Measurements from ENCODE around the gene ELOVL1. TPM values are rescaled to one million over a fixed set of nuclear protein-coding genes. Genes with fewer than 3 reads are reported as not detected.

ELOVL1 gene
- total and polyA plus RNA-seq, 2 of the 13 experiments (the other 11 are each of a cell fraction or from before 2014, with no cell fraction given): 55.2 to 77.4 TPM

DNA sequence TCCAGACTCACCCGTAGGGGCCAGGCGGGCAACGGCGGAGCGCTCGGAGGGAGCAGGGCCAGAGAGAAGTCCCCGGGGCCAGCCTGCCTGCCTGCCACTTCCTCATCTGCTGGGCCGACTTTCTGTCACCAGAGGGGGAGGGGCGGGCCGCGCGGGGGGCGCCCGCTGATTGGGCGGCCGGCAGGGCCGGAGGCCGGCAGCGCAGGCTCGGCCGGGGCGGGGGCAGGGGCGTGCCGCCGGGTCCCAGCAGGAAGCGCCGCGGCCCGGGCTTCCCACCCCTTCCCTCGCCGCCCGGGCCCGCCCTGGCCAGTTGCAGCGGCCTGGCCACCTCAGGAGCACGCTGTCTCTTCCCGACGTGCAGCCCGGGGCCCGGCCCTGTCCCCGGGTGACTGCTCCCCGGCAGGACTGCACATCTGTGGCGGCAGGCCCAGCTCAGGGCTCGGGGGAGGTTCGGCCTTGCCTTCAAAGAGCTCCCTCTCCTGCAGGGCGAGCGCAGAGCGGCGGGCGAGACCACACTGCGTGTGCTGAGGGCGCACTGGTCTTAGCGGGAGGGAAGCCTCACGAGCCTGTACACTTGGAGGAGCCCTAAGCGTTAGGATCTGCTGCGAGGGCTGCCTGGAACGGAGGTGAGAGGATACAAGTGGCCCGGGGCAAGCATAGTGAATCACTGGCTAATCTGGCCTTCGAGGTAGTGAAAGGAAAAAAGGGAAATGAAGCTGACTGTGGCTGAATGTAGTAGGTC is at the start of gene ELOVL1 (continued):
- TF ChIP-seq, protein P1, sequence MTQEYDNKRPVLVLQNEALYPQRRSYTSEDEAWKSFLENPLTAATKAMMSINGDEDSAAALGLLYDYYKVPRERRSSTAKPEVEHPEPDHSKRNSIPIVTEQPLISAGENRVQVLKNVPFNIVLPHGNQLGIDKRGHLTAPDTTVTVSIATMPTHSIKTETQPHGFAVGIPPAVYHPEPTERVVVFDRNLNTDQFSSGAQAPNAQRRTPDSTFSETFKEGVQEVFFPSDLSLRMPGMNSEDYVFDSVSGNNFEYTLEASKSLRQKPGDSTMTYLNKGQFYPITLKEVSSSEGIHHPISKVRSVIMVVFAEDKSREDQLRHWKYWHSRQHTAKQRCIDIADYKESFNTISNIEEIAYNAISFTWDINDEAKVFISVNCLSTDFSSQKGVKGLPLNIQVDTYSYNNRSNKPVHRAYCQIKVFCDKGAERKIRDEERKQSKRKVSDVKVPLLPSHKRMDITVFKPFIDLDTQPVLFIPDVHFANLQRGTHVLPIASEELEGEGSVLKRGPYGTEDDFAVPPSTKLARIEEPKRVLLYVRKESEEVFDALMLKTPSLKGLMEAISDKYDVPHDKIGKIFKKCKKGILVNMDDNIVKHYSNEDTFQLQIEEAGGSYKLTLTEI (CRISPR knock-in tag; conservative IDR thresholded peaks at IDR 0.05): no peak
- TF ChIP-seq ZNF792 (CRISPR knock-in tag; IDR thresholded peaks at IDR 0.05) (peak; percentile 96), ZNF615 (CRISPR knock-in tag; IDR thresholded peaks at IDR 0.05; ENCODE audit: borderline replicate concordance) (no peak), ARID2 (CRISPR knock-in tag; IDR thresholded peaks at IDR 0.05; ENCODE audit: borderline replicate concordance) (peak; percentile 92), ZNF317 (CRISPR knock-in tag; IDR thresholded peaks at IDR 0.05) (0 out of 2 replicates have a peak, but pooled peaks have one; percentile 51), DPF2 (CRISPR knock-in tag; IDR thresholded peaks at IDR 0.05; ENCODE audit: borderline replicate concordance, low read depth) (no peak), ZNF563 (CRISPR knock-in tag; IDR thresholded peaks at IDR 0.05) (peak; percentile 82), HNF4G (IDR thresholded peaks at IDR 0.05; ENCODE audit: borderline replicate concordance, low read depth, low read length) (no peak), HNF4G (CRISPR knock-in tag; IDR thresholded peaks at IDR 0.05; ENCODE audit: borderline replicate concordance, low read depth) (no peak), SMYD3 (CRISPR knock-in tag; IDR thresholded peaks at IDR 0.05) (peak; percentile 92), ZNF274 (CRISPR knock-in tag; IDR thresholded peaks at IDR 0.05) (peak; percentile 89), ZNF292 (CRISPR knock-in tag; IDR thresholded peaks at IDR 0.05; ENCODE audit: borderline replicate concordance, low read depth) (peak; percentile 62; the same call in 1 of the 2 replicates), SSRP1 (CRISPR knock-in tag; IDR thresholded peaks at IDR 0.05) (no peak), SMAD9 (CRISPR knock-in tag; IDR thresholded peaks at IDR 0.05) (peak; percentile 68; the same call in 1 of the 2 replicates), ZNF839 (CRISPR knock-in tag; IDR thresholded peaks at IDR 0.05; ENCODE audit: borderline replicate concordance) (peak; percentile 31; the same call in 1 of the 2 replicates), ZNF225 (CRISPR knock-in tag; IDR thresholded peaks at IDR 0.05) (peak; percentile 94), SIX1 (CRISPR knock-in tag; IDR thresholded peaks at IDR 0.05; ENCODE audit: borderline replicate concordance) (peak; percentile 35; the same call in 1 of the 2 replicates), EHMT2 (IDR thresholded peaks at IDR 0.05; ENCODE audit: borderline replicate concordance, low read depth, low read length) (no peak), ZBTB7A (CRISPR knock-in tag; IDR thresholded peaks at IDR 0.05) (peak; percentile 89), SP2 (CRISPR knock-in tag; IDR thresholded peaks at IDR 0.05) (no peak), SMARCC2 (IDR thresholded peaks at IDR 0.05) (no peak), KLF6 (CRISPR knock-in tag; IDR thresholded peaks at IDR 0.05) (peak; percentile 89; the same call in 1 of the 2 replicates), CREB1 (IDR thresholded peaks at IDR 0.05) (no peak), CREB1 (CRISPR knock-in tag; IDR thresholded peaks at IDR 0.05) (no peak)
- TF ChIP-seq, protein P2, sequence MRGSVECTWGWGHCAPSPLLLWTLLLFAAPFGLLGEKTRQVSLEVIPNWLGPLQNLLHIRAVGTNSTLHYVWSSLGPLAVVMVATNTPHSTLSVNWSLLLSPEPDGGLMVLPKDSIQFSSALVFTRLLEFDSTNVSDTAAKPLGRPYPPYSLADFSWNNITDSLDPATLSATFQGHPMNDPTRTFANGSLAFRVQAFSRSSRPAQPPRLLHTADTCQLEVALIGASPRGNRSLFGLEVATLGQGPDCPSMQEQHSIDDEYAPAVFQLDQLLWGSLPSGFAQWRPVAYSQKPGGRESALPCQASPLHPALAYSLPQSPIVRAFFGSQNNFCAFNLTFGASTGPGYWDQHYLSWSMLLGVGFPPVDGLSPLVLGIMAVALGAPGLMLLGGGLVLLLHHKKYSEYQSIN (CRISPR knock-in tag; IDR thresholded peaks at IDR 0.05; ENCODE audit: borderline replicate concordance): no peak
- TF ChIP-seq, protein P3, sequence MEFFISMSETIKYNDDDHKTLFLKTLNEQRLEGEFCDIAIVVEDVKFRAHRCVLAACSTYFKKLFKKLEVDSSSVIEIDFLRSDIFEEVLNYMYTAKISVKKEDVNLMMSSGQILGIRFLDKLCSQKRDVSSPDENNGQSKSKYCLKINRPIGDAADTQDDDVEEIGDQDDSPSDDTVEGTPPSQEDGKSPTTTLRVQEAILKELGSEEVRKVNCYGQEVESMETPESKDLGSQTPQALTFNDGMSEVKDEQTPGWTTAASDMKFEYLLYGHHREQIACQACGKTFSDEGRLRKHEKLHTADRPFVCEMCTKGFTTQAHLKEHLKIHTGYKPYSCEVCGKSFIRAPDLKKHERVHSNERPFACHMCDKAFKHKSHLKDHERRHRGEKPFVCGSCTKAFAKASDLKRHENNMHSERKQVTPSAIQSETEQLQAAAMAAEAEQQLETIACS (CRISPR knock-in tag; IDR thresholded peaks at IDR 0.05): no peak
- TF ChIP-seq, protein P4, sequence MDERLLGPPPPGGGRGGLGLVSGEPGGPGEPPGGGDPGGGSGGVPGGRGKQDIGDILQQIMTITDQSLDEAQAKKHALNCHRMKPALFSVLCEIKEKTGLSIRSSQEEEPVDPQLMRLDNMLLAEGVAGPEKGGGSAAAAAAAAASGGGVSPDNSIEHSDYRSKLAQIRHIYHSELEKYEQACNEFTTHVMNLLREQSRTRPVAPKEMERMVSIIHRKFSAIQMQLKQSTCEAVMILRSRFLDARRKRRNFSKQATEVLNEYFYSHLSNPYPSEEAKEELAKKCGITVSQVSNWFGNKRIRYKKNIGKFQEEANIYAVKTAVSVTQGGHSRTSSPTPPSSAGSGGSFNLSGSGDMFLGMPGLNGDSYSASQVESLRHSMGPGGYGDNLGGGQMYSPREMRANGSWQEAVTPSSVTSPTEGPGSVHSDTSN (CRISPR knock-in tag; IDR thresholded peaks at IDR 0.05): no peak
